NCI-H1092 treated with DMSO at 0.1 percent for 48 hours (cell line): Measurements from ENCODE around the gene TMEM74B.

Source experiments
- DNase-seq: peaks from one replicate; lab custom pipeline; 2025; lab: John Stamatoyannopoulos, UW

Gene TMEM74B

DNA sequence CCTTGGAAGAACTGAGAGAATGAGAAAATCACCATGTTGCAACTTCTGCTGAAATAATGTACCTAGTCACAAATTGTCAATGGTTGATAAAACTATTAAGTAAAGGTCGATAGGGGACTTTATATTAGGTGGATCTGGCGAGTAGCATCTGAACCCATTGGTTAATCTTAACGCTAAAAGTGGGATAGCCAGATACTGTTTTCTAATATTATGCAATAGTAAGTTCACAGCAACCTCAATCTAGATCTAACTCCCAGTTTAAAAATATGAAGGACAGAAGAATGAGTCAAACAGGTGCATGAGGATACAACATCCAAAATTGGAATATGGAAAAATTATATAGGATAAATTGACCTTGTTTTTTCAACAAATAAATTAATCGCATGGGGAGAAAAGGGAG, 47.5 kb downstream of the TMEM74B start:
- no peak for DNase-seq

DNA sequence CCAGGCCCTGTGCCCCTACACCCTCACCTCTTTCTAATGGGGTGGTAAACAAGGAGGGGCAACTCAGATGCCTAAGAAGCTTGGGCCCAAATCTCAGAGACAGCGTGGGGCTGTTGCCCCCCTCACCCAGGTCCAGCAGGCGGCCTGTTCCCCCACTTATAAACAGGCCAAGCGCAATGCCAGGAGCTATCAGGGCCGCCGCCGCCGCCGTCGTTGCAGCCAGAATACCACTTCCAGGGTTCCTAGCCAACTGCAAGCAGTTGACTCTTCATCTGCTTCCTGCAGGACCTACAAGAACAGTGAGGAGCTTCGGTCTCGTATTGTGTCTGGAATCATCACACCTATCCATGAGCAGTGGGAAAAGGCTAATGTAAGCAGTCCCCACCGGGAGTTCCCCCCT, 49.9 kb downstream of the TMEM74B start:
- DNase-seq = no peak

DNA sequence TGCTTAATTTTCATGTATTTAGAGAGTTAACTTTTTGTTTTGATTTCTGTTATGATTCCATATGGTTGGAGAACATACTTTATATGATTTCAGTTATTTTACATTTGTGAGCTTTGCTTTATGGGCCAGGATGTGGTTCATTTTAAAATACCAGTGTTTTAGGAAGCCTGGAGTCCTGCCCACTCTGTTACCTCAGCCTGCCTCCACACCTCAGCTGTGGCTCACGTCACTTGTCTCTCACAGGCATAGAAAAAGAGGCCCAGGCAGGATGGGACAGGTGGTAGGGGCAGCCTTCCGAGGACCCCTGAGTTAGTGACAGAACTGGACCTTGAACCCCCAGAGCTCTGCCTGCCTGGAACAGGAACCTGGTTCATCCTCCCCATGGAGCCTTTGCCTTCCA, 50.4 kb downstream of the TMEM74B start:
- no peak for DNase-seq

DNA sequence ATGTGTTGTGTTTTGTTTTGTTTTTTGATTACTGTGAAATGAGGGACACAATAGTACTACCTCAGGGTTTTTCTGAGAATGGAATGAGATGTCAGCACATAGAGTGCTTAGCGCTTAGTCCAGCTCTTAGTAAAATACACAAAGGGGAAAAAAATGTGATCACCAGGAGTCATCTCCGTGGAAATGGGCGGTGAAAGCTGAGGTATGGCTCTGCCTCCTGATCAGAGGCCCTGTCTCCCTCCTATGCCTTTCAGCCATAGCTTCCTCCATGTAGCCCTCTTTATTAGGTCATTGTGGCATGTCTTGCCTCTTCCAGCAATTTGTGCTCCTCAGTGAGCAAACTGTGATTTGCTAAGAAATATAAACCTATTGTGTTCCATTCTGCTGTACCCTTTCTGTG, 53.4 kb downstream of the TMEM74B start:
- no peak for DNase-seq

DNA sequence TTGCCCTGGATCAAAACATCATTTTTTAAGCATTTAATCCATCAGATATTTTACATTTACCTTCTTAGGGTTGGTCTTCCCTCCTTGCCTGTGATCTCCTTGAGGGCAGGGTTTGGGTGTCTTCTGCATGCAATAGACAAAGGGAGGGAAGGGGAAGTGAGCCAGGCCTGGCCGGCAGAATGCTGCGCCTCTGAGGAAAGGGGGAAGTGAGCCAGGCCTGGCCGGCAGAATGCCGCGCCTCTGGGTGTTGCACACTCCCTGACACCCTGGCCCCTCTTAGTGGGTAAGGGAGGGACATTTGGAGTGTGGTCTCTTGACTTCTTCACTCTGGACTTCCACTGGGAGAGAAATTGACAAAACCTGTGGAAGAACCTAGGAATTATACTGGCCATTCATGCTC, 53.9 kb downstream of the TMEM74B start:
- no peak for DNase-seq
